SK-N-SH (cell line): Measurements from ENCODE around the gene RAB33A. TPM values are rescaled to one million over a fixed set of nuclear protein-coding genes. Genes with fewer than 3 reads are reported as not detected.

Source experiments
- CTCF ChIA-PET: fragments of 300-600, 350-600 bp; formaldehyde crosslinking; extraction: SDS; loops from one replicate; lab custom pipeline; 2021; lab: Yijun Ruan, JAX
- POLR2A ChIA-PET: fragments of 350-600 bp; sonication (Branson Sonifier 250); formaldehyde crosslinking; extraction: SDS; loops from one replicate; lab custom pipeline; 2020; ENCODE audit warnings: antibody characterized with exemption, inconsistent platforms; lab: Yijun Ruan, JAX
- DNase-seq: peaks from one replicate; pipeline ENCODE4 v3.0.0; 2012
- H2AFZ ChIP-seq: fragments of 200-600 bp; sonication (generic); 2 replicates; pipeline ENCODE4 v1.8.1; 2016; ENCODE audit warnings: antibody characterized with exemption, mild to moderate bottlenecking, low read depth
- H3F3A ChIP-seq: fragments of 200-600 bp; sonication (generic); replicated peaks from 2 replicates; pipeline ENCODE3; 2016; ENCODE audit warnings: antibody characterized with exemption, mild to moderate bottlenecking; ENCODE audit not compliant: insufficient read depth
- H3K27ac ChIP-seq, 2 experiments: fragments of 200-500 bp in 1 of 2; fragments of 200-600 bp in 1 of 2; sonication (Bioruptor generic) in 1 of 2; sonication (generic), shearing (Covaris generic) in 1 of 2; 2 replicates each; pipeline versions ENCODE4 v1.5.1 to v1.6.1; 2014 to 2016; ENCODE audit warnings: low read depth in 2 of 2, inconsistent platforms in 1 of 2, low read length in 1 of 2, mild to moderate bottlenecking in 1 of 2, mixed read lengths in 1 of 2
- H3K27me3 ChIP-seq: fragments of 200-600 bp; sonication (generic), shearing (Covaris generic); 2 replicates; pipeline ENCODE4 v1.6.1; 2016; ENCODE audit warnings: mixed run types; ENCODE audit not compliant: insufficient read depth
- H3K36me3 ChIP-seq, 2 experiments: fragments of 200-500 bp in 1 of 2; fragments of 200-600 bp in 1 of 2; sonication (Bioruptor generic) in 1 of 2; sonication (generic) in 1 of 2; replicated peaks in 1 of 2; 2 replicates each; pipeline versions ENCODE3 to v1.5.1; 2014 to 2016; ENCODE audit warnings: low read length in 1 of 2, mild to moderate bottlenecking in 1 of 2; ENCODE audit not compliant: insufficient read depth in 2 of 2, control insufficient read depth in 1 of 2
- H3K4me1 ChIP-seq, 2 experiments: fragments of 200-500 bp in 1 of 2; fragments of 200-600 bp in 1 of 2; sonication (Bioruptor generic) in 1 of 2; sonication (generic), shearing (Covaris generic) in 1 of 2; 2 replicates each; pipeline versions ENCODE4 v1.5.1 to v1.6.1; 2014 to 2016; ENCODE audit warnings: low read depth in 1 of 2, low read length in 1 of 2, mixed run types in 1 of 2; ENCODE audit not compliant: insufficient read depth in 2 of 2, control insufficient read depth in 1 of 2
- H3K4me2 ChIP-seq: fragments of 200-600 bp; sonication (generic), shearing (Covaris generic); 2 replicates; pipeline ENCODE4 v1.6.1; 2017; ENCODE audit warnings: mixed run types
- H3K4me3 ChIP-seq, 2 experiments: fragments of 200-500 bp in 1 of 2; fragments of 200-600 bp in 1 of 2; sonication (Bioruptor generic) in 1 of 2; sonication (generic), shearing (Covaris generic) in 1 of 2; 2 replicates each; pipeline versions ENCODE4 v1.5.1 to v1.8.1; 2014 to 2016; ENCODE audit warnings: low read depth in 2 of 2, inconsistent platforms in 1 of 2, low read length in 1 of 2, mild to moderate bottlenecking in 1 of 2, mixed read lengths in 1 of 2, moderate library complexity in 1 of 2
- H3K79me2 ChIP-seq: fragments of 200-600 bp; sonication (generic); 2 replicates; pipeline ENCODE4 v1.8.1; 2017; ENCODE audit warnings: mild to moderate bottlenecking; ENCODE audit not compliant: insufficient read depth
- H3K9ac ChIP-seq: fragments of 200-600 bp; sonication (generic); 2 replicates; pipeline ENCODE4 v1.6.1; 2017; ENCODE audit warnings: mixed run types
- H3K9me2 ChIP-seq: fragments of 200-600 bp; sonication (generic); 2 replicates; pipeline ENCODE4 v1.6.1; 2017; ENCODE audit warnings: mixed run types
- H3K9me3 ChIP-seq: fragments of 200-600 bp; sonication (generic); 2 replicates; pipeline ENCODE4 v1.6.1; 2017; ENCODE audit warnings: mixed run types, mild to moderate bottlenecking, moderate library complexity
- H4K20me1 ChIP-seq: fragments of 200-600 bp; sonication (generic); 2 replicates; pipeline ENCODE4 v1.6.1; 2017; ENCODE audit warnings: mild to moderate bottlenecking, mixed run types; ENCODE audit not compliant: insufficient read depth
- CHD2 ChIP-seq: fragments of 150-350 bp; IDR thresholded peaks from 2 replicates; pipeline ENCODE4 v1.6.1; 2018; ENCODE audit warnings: low read length; ENCODE audit not compliant: partially characterized antibody
- EP300 ChIP-seq, 2 experiments: IDR thresholded peaks; 2 replicates each; pipeline versions ENCODE4 v1.4.0 to v1.6.1; 2012; ENCODE audit warnings: borderline replicate concordance in 1 of 2, low read depth in 1 of 2, low read length in 1 of 2
- FOSL2 ChIP-seq: IDR thresholded peaks from 2 replicates; pipeline ENCODE4 v1.4.0; 2012; ENCODE audit warnings: low read depth, mild to moderate bottlenecking, moderate library complexity, borderline replicate concordance
- FOXJ3 ChIP-seq: sonication (generic); formaldehyde crosslinking; IDR thresholded peaks from 2 replicates; pipeline ENCODE4 v1.5.1; 2020; ENCODE audit warnings: mild to moderate bottlenecking, missing genetic modification reagents
- GATA2 ChIP-seq: sonication (generic); formaldehyde crosslinking; IDR thresholded peaks from 2 replicates; pipeline ENCODE4 v1.5.0; 2020; ENCODE audit warnings: mild to moderate bottlenecking, missing genetic modification reagents
- MXI1 ChIP-seq: IDR thresholded peaks from 2 replicates; pipeline ENCODE4 v1.6.1; 2012; ENCODE audit warnings: mild to moderate bottlenecking, low read depth, low read length, improper control_type of control experiment
- POLR2AphosphoS5 ChIP-seq: IDR thresholded peaks from 2 replicates; pipeline ENCODE4 v1.6.1; 2012; ENCODE audit warnings: low read depth, low read length
- RCOR1 ChIP-seq: fragments of 150-350 bp; IDR thresholded peaks from 2 replicates; pipeline ENCODE4 v1.6.1; 2017; ENCODE audit warnings: antibody characterized with exemption, low read length
- RFX5 ChIP-seq: IDR thresholded peaks from 2 replicates; pipeline ENCODE4 v1.6.1; 2012; ENCODE audit warnings: mild to moderate bottlenecking, improper control_type of control experiment, low read length
- RXRA ChIP-seq: IDR thresholded peaks from 2 replicates; pipeline ENCODE4 v1.4.0; 2012; ENCODE audit warnings: low read depth, mild to moderate bottlenecking, borderline replicate concordance
- TCF12 ChIP-seq: IDR thresholded peaks from 2 replicates; pipeline ENCODE4 v1.4.0; 2012
- TEAD4 ChIP-seq: IDR thresholded peaks from 2 replicates; pipeline ENCODE4 v1.4.0; 2012; ENCODE audit warnings: mild to moderate bottlenecking, borderline replicate concordance; ENCODE audit not compliant: insufficient read depth
- YY1 ChIP-seq: IDR thresholded peaks from 2 replicates; pipeline ENCODE4 v1.4.0; 2012; ENCODE audit warnings: low read depth, mild to moderate bottlenecking
- ZBTB33 ChIP-seq: IDR thresholded peaks from 2 replicates; pipeline ENCODE4 v1.4.0; 2012; ENCODE audit warnings: low read depth, borderline replicate concordance
- WGBS: methylation state at CpG from one replicate; pipeline ENCODE4 v1.1.6; 2017; ENCODE audit warnings: low lambda C conversion rate; 5-methylcytosine and 5-hydroxymethylcytosine counted together
- polyA plus RNA-seq, 3 experiments: library from polyadenylated mRNA; depleted of rRNA; stranded (reverse); fragments of >200 nt; gene quantifications; 2 replicates each; pipeline ENCODE4 v1.2.3, GENCODE V29; 2012
- TF ChIP-seq, protein P1 (sequence below): IDR thresholded peaks from 2 replicates; pipeline ENCODE4; 2012
- TF ChIP-seq, protein P2 (sequence below): fragments of 200-600 bp; sonication (generic); IDR thresholded peaks from 2 replicates; pipeline ENCODE4 v1.6.1; 2017; ENCODE audit warnings: antibody characterized with exemption, mild to moderate bottlenecking, moderate library complexity

Gene RAB33A
- polyA plus RNA-seq, 1 of the 3 experiments (the other 2 are of a cell fraction), result 1.2 TPM

GRCh38 chrX:130155564-130155963, 16.2 kb upstream of the RAB33A start:
- H3K9ac ChIP-seq, result no peak overlapping the region
- no peaks in the 10 kb centered on the region for H3F3A ChIP-seq
- H3K4me2 ChIP-seq, result no peak overlapping the region
- no peaks in the 10 kb centered on the region for H3K27me3 ChIP-seq
- H3K79me2 ChIP-seq, result peaks cover 7% of the 10 kb centered on the region; the same call in 1 of the 2 replicates
- CTCF ChIA-PET, result interaction anchor here (1.2 to 2.1 kb wide), 2 partner anchors 12 to 35 kb away, joined by 3 to 7 read pairs; no protein-coding TSS in a partner anchor
- H3K27ac ChIP-seq, result no peak overlapping the region
- no peaks in the 10 kb centered on the region for H3K4me1 ChIP-seq
- no peaks in the 10 kb centered on the region for H3K9me2 ChIP-seq
- no peaks in the 10 kb centered on the region for H4K20me1 ChIP-seq
- H3K9me3 ChIP-seq, result no peaks in the 10 kb centered on the region
- no peak overlapping the region for H3K4me3 ChIP-seq
- WGBS, result 91% methylated on average over 2 of the region's 2 CpGs
- DNase-seq, result no peak
- no peak overlapping the region for H2AFZ ChIP-seq
- peaks cover 6 to 8% of the 10 kb centered on the region in 2 experiments for H3K36me3 ChIP-seq
- TF ChIP-seq FOSL2 (no peak), MXI1 (no peak), TCF12 (no peak), RCOR1 (no peak), YY1 (no peak), TEAD4 (no peak), EP300 (IDR thresholded peaks at IDR 0.05; ENCODE audit: borderline replicate concordance in 1 of 2, low read depth in 1 of 2, low read length in 1 of 2) (no peak), RXRA (no peak)
- TF ChIP-seq, protein P1, sequence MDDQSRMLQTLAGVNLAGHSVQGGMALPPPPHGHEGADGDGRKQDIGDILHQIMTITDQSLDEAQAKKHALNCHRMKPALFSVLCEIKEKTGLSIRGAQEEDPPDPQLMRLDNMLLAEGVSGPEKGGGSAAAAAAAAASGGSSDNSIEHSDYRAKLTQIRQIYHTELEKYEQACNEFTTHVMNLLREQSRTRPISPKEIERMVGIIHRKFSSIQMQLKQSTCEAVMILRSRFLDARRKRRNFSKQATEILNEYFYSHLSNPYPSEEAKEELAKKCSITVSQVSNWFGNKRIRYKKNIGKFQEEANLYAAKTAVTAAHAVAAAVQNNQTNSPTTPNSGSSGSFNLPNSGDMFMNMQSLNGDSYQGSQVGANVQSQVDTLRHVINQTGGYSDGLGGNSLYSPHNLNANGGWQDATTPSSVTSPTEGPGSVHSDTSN, result no peak
- TF ChIP-seq, protein P2, sequence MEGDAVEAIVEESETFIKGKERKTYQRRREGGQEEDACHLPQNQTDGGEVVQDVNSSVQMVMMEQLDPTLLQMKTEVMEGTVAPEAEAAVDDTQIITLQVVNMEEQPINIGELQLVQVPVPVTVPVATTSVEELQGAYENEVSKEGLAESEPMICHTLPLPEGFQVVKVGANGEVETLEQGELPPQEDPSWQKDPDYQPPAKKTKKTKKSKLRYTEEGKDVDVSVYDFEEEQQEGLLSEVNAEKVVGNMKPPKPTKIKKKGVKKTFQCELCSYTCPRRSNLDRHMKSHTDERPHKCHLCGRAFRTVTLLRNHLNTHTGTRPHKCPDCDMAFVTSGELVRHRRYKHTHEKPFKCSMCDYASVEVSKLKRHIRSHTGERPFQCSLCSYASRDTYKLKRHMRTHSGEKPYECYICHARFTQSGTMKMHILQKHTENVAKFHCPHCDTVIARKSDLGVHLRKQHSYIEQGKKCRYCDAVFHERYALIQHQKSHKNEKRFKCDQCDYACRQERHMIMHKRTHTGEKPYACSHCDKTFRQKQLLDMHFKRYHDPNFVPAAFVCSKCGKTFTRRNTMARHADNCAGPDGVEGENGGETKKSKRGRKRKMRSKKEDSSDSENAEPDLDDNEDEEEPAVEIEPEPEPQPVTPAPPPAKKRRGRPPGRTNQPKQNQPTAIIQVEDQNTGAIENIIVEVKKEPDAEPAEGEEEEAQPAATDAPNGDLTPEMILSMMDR, result no peak
- POLR2A ChIA-PET, result no interaction called here

DNA sequence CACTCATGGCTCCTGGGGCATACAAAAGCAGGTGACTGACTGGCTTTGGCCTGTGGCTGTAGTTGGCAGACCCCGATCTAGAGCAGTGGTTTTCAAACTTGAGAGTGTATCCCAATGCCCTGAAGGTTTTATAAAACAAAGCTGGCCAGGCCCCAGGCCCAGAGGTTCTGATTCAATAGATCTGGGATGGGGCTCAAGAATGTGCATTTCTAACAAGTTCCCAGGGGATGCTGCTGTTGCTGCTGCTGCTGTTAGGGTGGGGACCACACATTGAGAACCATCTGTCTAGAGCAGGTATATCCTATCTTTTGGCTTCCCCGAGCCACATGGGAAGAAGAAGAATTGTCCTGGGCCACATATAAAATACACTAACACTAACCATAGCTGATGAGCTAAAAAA, 13.5 kb upstream of the RAB33A start:
- H3K4me2 ChIP-seq, result no peak overlapping the region
- H3K9me3 ChIP-seq, result no peaks in the 10 kb centered on the region
- H3K79me2 ChIP-seq, result peaks cover 32% of the 10 kb centered on the region
- H3K27me3 ChIP-seq, result no peaks in the 10 kb centered on the region
- H3K36me3 ChIP-seq, result peaks cover 6 to 8% of the 10 kb centered on the region in 2 experiments
- CTCF ChIA-PET, result no interaction called here
- POLR2A ChIA-PET, result no interaction called here
- H3K27ac ChIP-seq, result no peak overlapping the region
- WGBS, result 91% methylated on average over 2 of the region's 2 CpGs
- H3F3A ChIP-seq, result no peaks in the 10 kb centered on the region
- H3K4me1 ChIP-seq, result no peaks in the 10 kb centered on the region
- H2AFZ ChIP-seq, result no peak overlapping the region
- DNase-seq, result no peak
- H3K4me3 ChIP-seq, result no peak overlapping the region
- H4K20me1 ChIP-seq, result no peaks in the 10 kb centered on the region
- no peaks in the 10 kb centered on the region for H3K9me2 ChIP-seq
- H3K9ac ChIP-seq, result no peak overlapping the region
- TF ChIP-seq GATA2 (CRISPR knock-in tag), result no peak
- TF ChIP-seq CHD2, result no peak
- no peak for TF ChIP-seq RFX5
- TF ChIP-seq, protein P1, result no peak
- no peak for TF ChIP-seq ZBTB33
- TF ChIP-seq POLR2AphosphoS5, result no peak
- TF ChIP-seq EP300 (IDR thresholded peaks at IDR 0.05; ENCODE audit: borderline replicate concordance in 1 of 2, low read depth in 1 of 2, low read length in 1 of 2), result no peak
- TF ChIP-seq, protein P2, result no peak
- no peak for TF ChIP-seq FOXJ3 (CRISPR knock-in tag)
